GM12864 (cell line): ENCODE measurements around the gene CNBP.
"Not testable (repeated sequence)": the region's sequence is repeated elsewhere in the genome, so short reads cannot be mapped to it uniquely, and the experiment has no call there.

Source experiments
- DNase-seq: peaks from one replicate; pipeline ENCODE4 v3.0.0-alpha.2; 2011; ENCODE audit warnings: low read depth
- H3K4me3 ChIP-seq: 2 replicates; pipeline ENCODE4 v1.5.1; 2011; ENCODE audit warnings: mild to moderate bottlenecking, low read depth, low read length, control low read depth
- CTCF ChIP-seq: IDR thresholded peaks from 2 replicates; pipeline ENCODE4 v1.5.1; 2011; ENCODE audit warnings: low read depth, mild to moderate bottlenecking, moderate library complexity, low read length, control low read depth, inconsistent platforms; ENCODE audit errors: missing control alignments

The CNBP gene

GRCh38 chr3:129166579-129167332, 16.9 kb downstream of the CNBP start:
- TF ChIP-seq CTCF = no peak
- no peak for DNase-seq
- H3K4me3 ChIP-seq = no peak overlapping the region

GRCh38 chr3:129165594-129165993, 18.1 kb downstream of the CNBP start:
- DNase-seq = not testable (repeated sequence)

GRCh38 chr3:129164500-129164899, 19.2 kb downstream of the CNBP start:
- no peak for DNase-seq
- H3K4me3 ChIP-seq = no peak overlapping the region

More at GRCh38 chr3:129165594-129165993, 18.1 kb downstream of the CNBP start:
- not testable (repeated sequence) for H3K4me3 ChIP-seq

GRCh38 chr3:129162729-129163579, 20.7 kb downstream of the CNBP start:
- DNase-seq = no peak
- peak; percentile 35 for TF ChIP-seq CTCF

More at GRCh38 chr3:129164500-129164899, 19.2 kb downstream of the CNBP start:
- no peak for TF ChIP-seq CTCF

GRCh38 chr3:129161860-129162271, 21.8 kb downstream of the CNBP start:
- DNase-seq = no peak
- TF ChIP-seq CTCF = no peak
- peak overlapping the region; percentile 89 for H3K4me3 ChIP-seq

More at GRCh38 chr3:129162729-129163579, 20.7 kb downstream of the CNBP start:
- peak overlapping the region; percentile 89; the same call in 1 of the 2 replicates for H3K4me3 ChIP-seq

- H3K4me3 ChIP-seq = peak within 1 kb of the TSS; percentile 89
- peak; percentile 93 for TF ChIP-seq CTCF
- DNase-seq = peak; percentile 92
These were observed 22.5 kb downstream of the CNBP start, which contains the start of gene ISY1 for GRCh38 chr3:129160891-129161859. TSS of gene ISY1 (minus strand) at chr3:129161063. CDS start at chr3:129160975, 88 bp downstream.
